SHP77 (cell line): ENCODE measurements around the gene C21orf58.

ENCODE experiments used
- DNase-seq, 2 experiments: peaks; one replicate each; lab custom pipeline; 2025; lab: John Stamatoyannopoulos, UW

The C21orf58 gene

DNA sequence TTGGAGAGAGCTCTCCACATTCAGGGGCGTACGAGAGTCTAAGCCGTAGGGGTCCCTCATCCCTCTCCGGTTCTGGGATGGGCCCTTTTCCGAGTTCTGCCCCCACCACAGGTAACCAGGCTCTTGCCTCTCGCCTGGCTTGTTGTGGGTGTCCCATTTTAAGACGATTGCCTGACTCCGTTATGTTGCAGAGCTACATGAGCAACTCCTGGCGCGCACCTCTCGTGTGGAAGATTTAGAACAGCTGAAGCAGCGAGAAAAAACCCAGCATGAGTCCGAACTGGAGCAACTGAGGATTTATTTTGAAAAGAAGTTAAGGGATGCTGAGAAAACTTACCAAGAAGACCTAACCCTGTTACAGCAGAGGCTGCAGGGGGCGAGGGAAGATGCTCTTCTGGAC, 29.2 kb upstream of the C21orf58 start:
- DNase-seq, result no peak

DNA sequence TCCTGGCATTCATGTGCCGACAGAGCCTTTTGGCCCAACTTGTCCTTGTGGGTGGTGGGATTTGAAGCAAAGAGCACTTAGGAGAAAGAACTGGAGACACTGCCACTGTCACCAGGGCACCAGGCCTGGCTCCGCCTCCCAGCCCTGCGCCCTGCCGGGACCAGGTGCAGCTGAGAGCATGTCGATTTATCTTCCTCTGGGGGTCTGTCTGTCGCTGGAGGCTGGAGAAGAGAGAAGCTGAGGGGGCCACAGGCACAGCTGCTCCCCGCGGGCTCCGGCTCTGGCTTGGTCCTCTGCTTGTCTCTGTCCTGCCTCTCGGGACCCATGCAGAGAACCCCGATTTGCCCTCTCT, 28.5 kb upstream of the C21orf58 start:
- no peak for DNase-seq

DNA sequence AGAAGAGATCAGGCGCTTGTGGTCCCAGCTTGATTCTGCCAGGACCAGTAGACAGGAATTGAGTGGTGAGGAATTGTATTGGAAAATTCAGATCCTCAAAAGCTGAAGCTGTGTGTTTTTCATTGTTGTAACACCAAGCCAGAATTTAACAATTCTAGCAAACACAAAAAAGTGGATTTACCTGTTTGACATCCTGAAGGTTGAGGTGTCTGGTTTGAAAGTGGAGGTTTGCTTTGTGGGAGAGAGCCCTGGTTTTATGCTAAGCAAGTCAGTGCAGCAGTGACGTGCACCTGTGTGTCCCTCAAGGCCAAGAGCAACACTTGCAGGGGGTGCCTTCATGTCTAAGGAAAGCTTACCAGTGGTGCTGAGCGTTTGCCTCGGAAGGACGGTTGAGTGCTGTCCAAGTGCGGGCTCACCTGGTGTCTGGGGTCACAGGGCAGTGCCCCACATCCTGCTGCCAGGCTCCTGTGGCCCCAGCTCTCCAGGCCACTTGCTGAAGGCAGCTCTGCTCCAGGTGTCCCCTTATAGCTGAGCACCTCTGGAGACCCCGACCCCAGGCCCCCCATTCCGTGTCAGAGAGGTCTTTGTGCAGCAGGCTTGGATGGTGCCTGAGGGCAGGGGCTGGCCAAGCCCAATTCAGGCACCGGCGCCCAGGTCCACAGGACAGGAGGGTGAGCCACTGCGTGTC, 27.9 kb upstream of the C21orf58 start:
- no peak for DNase-seq

DNA sequence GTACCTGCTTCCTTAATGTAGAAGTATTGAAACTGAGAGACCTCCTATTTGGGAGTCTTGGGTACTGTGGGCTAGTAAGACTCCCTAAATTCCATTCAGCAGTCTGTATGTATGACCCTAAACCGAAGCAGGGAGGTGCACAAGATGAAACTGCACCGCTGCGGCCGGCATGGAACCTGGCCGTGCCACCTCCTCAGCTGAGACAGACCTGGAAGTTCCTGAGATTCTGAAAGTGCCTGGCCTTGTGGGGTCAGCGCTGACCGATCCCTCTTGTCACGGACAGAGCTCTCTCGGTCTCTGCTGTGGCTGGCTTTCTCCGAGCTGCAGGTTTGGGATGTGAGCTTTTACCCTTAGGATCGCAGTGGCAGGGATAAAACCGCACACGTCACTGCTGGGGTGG, 27.3 kb upstream of the C21orf58 start:
- no peak for DNase-seq

DNA sequence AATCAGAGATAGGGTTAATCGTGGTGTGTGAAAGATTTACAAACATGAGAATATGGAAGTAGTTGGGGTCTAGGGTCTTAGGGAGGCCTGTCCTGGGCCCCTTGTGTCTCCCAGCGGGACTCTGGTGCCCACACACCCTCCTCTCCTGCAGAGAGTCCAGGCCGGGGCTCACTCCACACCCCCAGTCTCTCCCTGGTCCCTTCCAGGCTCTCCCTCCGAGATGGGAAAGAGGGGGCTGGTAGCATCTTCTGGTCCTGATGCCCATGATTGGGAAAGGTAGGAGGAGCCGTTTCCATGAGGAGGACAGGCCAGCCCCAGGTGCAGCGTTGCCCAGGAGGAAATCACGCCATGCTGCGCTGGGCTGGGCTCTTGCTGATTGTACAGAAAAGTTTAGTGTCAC, 26.9 kb upstream of the C21orf58 start:
- no peak for DNase-seq

DNA sequence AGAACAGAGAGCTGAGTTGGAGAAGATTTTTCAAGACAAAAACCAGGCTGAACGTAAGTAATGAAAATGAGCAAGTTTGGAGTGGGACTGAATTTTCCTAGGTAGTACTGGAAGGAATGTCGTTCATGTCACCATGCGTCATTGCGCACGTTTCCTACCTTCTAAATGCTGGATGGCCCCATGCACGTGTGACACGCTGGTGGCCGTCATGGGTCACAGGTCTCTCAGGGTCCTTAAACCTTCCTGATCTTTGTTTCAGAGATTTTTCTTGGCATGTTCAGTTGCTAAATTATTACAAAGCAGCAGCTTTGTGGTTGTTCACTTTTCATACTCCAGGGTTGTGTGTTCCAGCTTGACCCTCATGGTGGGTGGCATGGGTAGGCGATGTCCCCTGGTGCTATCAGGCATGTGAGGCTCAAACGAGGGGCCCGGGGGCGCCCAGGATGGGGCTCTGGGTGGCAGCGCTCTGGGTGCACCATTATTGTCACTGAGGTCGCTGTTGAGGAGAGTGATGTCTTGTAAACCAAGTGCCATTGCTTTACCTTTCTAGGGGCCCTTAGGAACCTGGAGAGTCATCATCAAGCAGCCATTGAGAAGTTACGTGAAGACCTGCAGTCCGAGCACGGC, 25.6 kb upstream of the C21orf58 start:
- no peak for DNase-seq

DNA sequence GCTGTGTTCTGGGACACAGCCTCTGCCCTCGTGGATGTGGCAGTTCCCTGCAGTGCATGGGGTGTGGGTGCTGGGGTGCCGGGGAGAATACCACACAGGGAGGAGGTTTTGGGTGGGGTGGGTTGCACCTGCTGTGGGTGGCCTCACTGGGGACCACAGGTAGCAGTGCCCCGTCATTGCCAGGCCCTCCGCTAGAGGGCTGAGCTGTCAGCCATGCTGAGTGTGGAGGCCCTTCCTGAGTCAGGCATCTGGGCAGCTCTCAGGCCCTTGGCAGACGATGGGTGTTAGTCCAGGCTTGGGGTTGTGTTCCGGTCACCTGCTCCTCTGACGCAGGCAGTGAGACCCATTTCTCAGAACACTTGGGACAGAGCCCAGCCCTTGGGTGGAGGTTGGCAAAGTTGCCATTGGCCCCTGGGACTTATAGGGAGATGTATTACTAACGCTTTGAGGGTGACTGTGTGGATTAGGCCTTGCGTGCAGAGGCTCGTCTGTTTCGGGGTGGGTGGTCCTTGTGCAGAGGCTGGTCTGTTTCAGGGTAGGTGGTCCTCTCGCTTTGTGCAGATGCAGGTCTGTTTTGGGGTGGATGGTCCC, 24.2 kb upstream of the C21orf58 start:
- peak in 1 of 2 experiments; percentile 34 for DNase-seq

DNA sequence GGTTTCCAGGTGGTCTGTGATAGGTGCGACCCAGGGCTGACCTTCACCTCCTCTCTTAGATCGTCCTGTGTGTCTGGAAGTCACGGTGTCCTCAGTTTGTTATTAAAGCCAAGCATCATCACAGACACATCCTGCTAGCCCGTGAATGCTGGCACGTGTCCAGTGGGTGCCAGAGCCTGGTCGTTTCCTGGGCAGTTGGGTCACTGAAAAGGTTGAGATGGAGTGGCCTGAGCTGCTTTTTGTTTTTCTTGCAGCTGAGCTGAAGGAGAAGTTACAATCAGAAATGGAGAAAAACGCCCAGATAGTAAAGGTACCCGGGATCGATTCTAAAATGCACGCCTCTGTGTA, 23.5 kb upstream of the C21orf58 start:
- DNase-seq, result no peak

DNA sequence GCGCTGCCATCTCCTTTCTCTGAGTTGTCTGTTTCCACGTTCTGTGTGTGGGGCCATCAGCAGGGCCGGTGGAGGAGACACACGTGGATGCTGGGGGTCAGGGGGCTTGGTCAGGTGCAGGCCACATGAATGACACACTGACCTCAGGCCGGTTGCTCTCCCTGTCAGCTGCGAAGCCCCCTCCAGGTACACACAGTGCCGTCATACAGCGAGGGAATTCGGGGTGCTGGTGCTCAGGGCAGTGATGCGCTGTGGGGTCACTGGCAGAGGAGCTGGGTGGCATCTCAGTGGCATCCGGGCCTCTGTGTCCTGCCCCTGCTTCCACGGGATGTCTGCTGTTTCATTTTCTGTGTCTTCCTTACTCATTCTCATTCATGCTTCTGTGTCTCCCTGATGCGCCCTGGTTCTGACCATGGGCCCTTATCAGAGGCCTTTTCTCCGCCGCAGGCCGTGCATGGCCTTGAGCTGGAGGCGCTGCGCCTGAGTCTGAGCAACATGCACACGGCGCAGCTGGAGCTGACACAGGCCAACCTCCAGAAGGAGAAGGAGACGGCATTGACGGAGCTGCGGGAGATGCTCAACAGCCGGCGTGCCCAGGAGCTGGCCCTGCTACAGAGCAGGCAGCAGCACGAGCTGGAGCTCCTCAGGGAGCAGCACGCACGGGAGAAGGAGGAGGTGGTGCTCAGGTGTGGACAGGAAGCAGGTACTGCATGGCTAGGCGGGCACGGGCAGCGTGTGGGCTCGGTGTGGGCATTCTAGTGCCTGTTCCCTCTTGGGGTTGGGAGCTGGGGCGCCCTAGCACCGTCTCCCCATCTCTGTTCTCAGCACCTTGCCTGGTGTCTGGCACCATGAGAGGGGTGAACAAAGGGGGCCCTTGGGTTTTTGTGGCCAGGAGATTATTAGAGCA, 22.9 kb upstream of the C21orf58 start:
- DNase-seq, result no peak

DNA sequence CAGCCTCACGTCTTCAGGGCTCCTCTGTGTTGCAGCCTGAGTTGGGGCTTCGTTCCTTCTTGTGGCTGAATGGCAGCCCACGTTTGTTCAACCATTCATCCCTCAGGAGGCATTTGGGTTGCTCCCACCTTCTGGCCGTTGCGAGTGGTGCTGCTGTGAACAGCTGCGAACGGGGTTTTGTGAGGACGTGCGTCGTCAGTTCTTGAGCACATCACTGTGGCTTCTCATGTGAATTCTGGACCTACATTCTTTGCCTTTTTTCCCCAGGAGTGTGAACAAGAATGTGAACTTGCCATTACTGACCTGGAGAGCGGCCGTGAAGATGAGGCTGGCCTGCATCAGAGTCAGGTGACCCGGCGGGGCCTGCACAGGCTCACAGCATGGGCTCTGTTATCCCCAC, 22.2 kb upstream of the C21orf58 start:
- no peak for DNase-seq

DNA sequence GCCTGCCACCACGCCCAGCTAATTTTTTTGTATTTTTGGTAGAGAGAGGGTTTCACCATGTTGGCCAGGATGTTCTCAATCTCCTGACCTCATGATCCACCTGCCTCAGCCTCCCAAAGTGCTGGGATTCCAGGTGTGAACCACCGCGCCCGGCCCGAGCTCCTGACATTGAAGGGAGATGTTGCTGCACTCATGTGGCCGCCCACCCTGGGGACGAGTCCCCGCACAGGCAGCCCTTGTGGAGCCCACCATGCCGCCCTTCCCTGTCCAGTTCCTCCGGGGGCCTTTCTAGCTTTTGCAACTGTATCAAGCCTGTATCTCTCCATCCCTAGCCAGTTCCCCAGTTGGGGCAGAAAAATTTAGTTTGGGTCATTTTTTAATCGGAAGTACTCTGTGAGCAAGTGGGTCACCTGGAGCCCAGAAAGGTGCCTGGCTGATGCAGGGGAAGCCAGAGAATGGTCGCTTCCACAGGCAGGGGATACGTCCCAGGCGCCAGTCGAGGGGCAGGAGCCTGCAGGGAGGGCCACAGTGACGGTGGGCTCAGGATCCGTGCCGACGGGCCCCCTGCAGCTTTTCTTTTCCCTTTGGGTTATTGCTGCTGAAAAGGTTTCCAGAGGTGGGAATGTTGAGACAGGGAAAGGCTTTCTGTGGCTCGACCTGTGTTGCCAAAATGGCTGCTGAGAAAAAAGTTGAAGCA, 20.7 kb upstream of the C21orf58 start:
- DNase-seq, result no peak

DNA sequence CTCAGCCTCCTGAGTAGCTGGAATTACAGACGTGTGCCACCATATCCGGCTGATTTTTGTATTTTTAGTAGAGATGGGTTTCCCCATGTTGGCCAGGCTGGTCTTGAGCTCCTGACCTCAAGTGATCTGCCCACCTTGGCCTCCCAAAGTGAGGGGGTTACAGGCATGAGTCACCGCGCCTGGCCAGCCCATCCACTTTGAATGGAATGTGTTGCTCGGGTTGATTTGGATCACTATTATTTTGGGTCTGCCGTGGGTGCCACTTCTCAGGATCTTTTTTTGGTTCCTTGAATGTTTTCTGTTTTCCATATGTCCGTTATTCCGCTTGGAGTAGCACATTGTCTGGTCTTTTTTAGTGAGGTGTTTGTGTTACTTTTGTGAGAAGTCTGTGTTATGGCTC, 17.3 kb upstream of the C21orf58 start:
- DNase-seq, result no peak

DNA sequence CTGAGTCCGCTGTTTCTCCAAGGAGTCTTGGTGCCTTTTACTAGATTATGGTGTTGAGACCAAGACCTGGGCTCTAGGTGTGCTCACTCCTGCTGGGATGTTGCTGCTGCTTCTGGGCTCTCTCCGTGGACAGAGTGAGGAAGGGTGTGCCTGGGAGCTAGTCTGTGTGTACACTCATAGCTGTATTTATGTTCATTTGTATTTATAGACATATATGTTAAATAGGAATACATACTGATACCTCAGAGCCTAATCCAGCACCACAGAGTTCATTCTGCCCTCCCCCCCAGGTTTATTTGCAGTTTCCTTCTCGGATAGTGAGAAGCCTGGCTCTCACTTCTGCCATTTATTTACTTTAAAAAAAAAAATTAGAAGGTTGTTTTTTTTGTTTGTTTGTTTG, 12.9 kb upstream of the C21orf58 start:
- DNase-seq, result no peak

DNA sequence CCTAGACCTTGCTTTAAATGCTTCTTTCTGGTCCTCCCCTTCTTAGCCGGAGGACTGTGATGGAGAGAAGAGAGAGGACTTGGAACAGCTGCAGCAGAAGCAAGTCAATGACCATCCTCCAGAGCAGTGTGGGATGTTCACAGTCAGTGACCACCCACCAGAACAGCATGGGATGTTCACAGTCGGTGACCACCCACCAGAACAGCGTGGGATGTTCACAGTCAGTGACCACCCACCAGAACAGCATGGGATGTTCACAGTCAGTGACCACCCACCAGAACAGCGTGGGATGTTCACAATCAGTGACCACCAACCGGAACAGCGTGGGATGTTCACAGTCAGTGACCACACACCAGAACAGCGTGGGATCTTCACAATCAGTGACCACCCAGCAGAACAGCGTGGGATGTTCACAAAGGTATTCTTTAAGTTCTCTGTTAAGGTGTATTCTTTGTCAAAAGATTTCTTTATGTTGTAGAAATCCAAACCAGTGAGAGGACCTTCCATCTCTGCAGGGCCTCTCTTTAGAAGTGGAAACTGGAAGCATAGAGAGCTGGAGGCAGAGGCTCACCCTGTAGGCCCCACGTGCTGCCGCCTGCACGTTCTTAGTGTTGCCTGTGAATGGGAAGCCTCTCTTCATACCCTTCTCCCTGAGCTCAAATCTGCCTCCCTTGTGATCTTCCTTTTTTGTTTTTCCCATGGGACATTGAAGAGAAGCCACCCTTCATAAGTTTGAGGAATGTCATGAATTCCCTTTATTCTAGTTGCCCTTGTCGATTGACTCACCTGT, 10.9 kb upstream of the C21orf58 start:
- DNase-seq, result no peak

DNA sequence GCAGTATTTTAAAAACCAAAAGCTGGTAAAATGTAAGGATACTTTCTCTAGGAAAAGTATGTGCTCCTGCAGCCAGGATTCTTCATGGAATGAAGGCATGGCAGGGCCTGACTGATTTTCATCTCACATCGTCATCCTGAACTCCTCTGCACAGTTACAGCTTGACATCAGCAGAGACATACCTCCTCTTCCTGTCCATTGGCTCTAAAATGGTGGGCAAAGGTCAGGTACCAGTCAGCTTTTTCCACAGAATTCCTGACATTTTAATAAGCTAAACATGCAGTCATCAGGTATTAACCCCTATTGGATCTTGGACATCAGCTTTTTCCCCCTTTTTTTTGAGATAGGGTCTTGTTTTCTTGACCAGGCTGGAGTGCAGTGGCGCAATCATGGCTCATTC, 6.1 kb upstream of the C21orf58 start:
- no peak for DNase-seq

DNA sequence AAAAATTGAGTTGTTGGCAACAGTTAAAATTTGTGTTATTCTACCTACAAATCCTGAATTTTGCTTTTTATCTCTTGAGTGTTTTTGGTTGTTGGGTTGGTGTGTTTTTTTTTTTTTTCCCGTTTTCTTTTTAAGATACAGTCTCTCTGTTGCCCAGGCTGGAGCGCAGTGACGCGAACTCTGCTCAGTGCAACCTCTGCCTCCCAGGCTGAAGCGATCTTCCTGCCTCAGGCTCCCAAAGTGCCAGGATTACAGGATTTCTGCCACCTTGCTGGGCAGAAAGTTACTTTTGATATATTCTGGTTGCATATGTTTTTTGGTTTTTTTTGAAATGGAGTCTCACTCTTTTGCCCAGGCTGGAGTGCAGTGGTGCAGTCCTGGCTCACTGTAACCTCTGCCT, 4.5 kb upstream of the C21orf58 start:
- no peak for DNase-seq

DNA sequence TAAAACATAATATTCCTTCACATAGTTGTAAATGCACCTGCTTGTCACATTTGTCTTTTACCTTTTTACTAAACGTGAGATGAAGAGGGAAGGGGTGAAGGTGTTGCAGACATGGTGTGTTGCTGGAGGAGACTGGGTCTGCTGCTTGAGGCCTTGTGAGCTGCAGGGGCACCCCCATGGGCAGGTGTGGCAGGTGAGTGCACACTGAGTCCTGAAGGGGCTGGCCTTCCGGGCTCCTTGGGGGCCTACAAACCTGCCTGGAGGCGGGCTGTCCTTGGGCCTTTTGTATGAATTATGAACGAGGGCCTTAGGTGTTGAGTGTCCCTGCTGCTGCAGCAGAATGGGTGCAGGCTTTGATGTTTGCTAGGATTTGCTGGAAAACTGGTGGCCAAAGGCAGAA, 4.0 kb upstream of the C21orf58 start:
- DNase-seq, result no peak

DNA sequence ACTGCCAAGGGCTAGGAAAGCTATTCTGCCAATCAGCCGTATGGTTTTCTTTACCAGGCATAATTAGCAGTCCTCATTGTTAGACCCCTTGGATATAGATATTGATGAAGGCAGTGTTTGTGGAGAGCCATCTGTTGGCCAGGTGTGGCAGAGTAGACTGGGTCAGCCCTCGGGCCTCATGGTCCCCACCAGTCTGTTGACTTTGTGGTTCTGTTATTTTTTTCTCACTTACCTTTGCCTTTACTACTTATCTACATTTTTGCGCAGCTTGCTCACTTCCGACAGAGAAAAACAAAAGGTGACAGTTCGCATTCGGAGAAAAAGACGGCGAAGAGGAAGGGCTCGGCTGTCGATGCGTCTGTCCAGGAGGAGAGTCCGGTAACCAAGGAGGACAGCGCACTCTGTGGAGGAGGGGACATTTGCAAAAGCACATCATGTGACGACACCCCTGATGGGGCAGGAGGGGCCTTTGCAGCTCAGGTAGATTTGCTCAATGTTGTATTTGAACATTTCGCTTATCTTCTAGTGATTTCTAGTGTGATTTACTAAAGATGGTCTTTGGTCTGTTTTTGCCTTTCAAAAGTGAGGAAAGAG, 2.5 kb upstream of the C21orf58 start:
- no peak for DNase-seq

DNA sequence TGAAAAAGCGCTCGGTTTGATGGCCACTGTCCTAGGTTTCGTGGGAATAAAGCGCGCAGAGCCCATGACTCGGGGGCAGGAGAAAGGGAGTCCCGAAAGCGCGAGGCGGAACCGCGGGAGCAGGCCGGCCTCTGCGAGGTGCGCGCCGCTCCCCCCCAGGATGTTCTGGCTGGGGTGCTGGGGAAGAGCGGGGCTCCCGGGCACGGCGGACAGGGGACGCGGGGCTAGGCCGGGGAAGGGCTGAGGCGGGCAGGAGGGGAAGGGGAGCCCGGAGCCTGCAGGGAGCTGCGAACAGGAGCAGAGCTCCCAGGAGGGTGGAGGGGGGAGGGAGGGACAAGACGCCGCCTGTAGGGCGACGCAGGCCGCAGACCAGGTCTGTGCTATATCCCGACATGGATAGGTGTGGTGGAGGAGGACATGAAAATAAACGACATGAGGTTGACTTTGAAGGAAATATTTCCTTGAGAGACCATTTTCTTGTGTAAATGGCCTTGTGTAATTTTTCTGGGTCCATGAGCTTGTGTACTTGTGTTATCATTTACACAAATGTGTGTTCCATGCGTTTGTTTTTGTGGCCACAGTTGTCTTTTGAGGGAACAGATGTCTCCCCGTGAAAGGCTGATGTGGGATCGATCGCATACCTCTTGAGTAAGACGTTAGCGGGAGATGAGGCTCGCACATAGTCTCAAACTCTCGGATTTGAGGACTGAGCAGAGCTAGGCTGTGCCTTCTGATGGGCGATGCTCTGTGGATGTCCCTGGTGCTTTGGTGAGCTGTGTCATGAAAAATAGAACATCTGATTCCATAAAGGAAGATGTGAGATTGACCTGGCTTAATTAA, 1.6 kb upstream of the C21orf58 start:
- peak in 1 of 2 experiments; percentile 58 for DNase-seq
